CD4-positive, alpha-beta T cell treated with Interleukin-6 for 4 hours (primary cell): ENCODE data around the gene PNMA6F.

Experiments
- DNase-seq: peaks from one replicate; pipeline ENCODE4 v3.0.0-alpha.2; 2020; ENCODE audit warnings: mixed read lengths

PNMA6F gene

DNA sequence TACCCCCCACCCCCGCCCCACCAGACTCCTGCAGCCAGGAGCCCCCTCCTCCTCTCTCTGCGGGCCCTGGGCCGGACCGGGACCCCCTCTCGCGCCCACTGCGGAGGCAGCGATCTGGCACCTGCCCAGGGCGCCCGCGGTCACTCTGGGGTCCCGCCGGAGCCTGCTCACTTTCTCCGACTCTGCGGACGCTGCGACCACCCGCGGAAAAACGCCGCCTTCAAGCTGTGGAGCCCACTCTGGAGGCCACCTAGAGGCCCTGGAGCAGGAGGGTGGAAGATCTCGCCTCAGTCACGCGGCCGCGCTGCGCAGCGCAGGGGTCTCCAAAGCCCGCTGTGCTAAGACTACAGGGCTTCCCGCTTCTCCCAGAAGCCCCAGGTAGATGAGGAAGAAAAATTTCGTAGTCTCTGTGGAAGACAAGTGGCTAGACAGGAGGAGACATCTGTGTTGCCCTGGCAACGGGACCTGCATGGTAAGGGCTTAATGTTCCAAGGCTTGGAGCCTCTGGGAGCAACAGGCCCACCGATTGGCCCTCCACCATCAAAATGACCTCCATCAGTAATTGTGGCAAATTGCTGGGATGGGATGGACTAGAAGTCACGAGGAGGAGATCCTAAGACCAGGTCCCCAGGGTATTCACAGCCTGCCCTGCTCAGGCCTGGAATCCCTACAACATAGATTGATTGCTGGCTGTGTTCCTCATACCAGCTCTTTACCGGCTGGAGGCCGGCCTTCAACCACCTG, at the start of gene PNMA6F:
Gene PNMA6F, minus strand, starts transcription at position 387 of the 744 bp plus-strand sequence. CDS start 1,093 bp downstream, outside the sequence.
- DNase-seq = no peak

DNA sequence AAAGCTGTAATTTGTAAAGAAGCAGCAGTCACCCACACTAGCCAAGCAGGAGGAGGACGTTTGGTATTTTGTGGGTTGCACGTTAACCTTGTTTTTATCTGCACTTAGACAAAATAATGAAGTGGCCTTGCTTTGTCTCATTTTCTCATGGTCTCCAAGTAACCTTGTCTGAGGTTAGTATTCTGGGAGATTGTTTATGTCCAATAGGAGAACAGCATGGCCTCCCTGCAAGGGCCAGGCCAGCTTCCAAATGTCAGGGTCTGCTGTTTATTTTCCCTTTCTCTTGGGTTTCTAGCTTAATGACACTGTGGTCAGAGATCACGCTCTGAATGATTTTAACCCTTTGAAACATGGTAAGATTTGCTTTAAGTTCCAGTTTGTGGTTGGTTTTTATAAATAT, 49.7 kb upstream of the PNMA6F start:
- DNase-seq = no peak

DNA sequence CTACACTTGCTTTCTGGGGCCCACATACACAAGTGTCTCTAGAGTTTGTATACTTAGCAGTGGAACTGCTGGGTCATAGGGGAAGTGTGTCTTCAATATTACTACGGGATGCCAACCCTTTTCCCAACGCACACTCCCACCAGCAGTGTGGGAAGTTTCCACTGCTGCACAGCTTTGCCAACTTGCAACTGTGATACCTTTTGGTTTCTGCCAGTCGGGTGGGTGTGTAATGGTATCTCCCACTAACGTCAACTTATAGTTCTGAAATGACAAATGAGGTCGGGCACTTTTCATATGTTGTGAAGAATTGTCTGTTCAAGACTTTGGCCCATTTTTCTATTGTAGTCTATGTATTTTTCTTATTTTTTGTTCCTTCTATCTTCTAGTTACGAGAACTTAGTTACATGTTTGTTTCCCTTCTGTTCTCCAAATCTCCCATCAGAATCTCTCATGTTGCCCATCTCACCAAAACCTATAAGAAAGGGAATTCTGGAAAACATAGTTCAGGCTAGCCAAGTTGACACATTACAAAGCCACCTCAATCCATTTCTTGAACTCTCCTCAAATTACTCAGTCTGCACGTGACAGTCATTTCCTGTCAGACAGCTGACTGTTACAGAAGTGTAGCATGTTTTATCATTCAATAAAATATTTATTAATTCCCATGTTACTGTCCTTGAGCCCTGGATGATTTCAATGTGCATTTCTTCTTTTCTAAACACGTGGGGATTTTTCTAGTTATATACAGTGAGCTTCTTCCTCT, 48.9 kb upstream of the PNMA6F start:
- no peak for DNase-seq

DNA sequence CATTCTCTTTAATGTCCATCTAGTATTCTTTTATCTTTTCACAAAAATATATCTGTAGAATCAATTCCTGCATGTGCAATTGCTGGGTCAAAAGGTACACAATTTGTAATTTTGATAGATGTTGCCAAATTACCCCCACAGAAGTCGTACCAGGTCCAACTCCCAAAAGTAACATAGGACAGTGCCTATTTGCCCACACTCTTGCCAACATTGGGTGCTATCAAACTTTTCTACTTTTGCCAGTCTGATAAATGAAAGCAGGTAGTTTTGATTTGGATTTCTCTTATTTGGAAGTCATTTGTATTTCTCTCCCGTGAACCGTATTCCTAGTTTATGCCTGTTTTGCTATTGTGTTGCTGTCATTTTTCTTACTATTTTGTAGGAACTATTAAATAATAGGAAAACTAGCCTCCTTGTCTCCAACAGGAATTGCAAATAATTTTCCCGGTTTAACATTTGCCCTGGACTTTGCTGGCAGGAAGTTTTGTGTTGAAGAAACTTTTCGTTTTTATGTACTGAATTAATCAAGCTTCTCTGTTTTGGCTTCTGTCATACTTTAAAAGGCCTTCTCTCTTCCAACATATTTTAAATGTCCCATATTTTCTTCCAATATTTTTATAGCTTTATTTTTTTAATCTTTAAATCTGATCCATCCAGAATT, 45.4 kb upstream of the PNMA6F start:
- DNase-seq = no peak

DNA sequence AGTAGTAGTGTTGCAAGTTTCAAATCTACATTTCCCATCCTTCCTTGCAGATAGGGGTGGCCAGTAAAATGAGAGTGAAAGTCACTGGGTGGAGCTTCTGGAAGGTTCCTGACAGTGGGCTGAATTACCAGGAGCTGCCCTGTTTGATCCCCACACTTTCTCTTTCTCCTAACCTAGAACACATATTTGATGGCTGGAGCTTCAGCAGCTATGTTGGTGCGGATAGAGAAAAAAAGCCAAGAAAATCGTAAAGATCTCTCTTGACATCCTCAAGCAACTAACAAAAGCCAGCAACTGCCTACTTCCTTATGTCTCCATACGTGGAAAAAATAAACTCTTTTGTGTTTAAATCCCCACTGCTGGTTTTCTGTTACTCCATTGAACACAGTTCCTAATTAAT, 44.6 kb upstream of the PNMA6F start:
- DNase-seq = no peak

DNA sequence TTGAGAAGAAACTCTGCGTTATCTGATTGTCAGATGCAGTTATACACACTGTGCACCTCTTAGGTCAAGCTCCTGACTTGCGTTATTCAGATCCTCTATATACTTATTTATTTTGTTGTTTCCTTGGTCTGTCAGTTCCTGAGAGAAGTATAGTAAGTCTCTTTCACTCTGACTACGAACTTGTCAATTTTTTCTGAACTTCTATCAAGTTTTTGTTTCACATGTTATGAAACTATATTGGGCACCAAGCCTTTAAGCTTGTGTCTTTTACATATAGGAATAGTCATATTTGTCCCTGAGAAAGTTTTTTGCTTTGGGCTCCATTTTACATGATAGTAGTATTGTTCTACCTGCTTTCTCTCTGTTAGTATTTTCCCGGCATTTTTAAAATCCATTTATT, 44.1 kb upstream of the PNMA6F start:
- DNase-seq = no peak

DNA sequence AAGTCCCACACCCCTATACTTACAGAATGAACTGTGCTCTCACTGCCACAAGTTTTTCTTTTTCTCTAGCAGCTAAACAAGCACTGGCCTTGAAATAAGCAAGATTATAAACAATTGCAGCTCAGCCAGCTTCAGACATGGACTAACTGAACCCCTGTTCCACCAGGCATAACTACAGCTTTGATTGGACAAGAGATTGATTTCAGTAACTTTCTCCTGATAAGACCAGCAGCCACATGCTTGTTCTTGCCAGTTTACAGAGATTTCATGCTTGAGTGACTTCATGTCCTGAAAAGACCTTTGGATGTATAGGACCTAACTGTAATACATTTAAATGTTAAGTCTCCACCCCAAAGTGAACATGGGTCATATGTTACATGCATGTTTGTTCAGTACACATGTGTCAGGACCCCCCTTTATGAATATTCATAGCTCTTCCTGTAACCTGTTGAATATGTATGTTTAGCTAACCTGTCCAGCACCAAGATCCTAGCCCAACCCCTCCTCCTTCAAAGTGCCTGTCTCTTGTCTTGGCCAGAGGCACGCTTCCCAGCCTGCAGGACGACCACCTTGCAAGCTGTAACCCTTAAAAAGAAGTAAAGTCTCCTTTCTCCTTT, 40.3 kb upstream of the PNMA6F start:
- no peak for DNase-seq

DNA sequence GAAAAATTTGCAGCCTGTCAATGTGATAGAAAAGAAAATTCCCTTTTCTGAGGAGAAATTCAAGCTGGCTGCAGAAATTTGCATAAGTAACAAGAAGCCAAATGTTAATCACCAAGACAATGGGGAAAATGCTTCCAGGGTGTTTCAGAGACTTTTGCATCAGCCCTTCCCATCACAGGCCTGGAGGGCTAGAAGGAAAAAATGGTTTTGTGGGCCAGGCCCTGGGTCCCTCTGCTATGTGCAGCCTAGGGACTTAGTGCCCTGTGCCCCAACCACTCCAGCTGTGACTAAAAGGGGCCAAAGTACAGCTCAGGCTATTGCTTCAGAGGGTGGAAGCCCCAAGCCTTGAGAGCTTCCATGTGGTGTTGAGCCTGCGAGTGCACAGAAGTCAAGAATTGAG, 36.3 kb upstream of the PNMA6F start:
- no peak for DNase-seq

DNA sequence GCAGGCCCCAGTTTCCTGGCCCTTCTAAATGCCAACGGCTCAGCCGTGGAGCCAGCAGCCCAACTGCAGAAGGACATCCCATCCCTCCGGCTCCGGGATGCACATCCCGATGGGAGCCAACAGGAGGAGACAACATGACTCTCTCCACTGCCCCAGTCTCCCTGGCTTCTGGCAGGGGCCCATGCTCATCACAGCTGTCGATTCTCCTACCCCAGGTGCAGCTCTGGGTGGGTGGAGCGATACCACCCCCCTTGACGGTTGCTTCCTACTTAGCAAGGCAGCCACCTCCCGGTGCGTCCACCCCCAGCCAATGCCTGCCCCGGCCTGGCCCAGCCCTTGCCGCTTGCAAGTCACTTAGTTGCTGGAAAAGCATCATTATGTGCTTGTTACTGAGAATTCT, 31.8 kb upstream of the PNMA6F start:
- DNase-seq = no peak

DNA sequence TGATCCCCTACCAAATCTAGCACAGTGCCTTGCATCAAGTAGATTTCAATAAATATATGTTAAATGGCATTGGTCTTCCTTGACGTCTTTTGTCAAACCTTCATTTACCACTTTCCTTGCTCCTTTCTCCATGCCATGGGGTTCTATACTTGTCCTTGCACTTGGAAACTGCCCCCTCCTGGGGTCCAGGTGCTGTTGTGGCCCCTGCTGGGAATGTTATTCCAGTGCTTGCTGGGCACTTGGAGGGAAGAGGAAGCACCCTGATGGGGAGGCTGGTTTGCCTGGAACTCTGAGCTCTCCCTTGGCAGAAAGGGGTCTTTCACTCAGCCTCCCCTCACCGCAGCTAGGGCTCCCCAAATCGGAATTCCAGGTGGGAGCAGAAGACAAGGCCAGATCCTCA, 31.3 kb upstream of the PNMA6F start:
- no peak for DNase-seq

DNA sequence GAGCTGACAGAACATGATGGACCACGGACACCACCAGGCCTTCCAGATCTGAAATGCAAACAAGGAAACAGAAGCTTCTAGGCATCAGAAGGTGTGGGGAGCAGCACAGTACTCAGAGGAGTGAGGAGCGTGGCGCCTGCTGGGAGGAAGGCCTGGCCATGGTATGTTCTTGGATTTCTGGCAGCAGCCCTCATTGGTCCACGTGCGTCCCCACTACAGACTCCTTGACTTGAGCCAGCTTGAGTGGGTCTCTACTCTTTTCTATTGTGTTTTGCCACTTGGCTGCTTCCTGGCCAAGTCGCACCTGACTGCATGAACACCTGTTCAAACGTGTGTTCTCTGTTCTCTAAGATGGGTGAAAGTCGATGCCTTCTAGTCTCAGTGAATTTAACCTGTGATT, 30.4 kb upstream of the PNMA6F start:
- no peak for DNase-seq

DNA sequence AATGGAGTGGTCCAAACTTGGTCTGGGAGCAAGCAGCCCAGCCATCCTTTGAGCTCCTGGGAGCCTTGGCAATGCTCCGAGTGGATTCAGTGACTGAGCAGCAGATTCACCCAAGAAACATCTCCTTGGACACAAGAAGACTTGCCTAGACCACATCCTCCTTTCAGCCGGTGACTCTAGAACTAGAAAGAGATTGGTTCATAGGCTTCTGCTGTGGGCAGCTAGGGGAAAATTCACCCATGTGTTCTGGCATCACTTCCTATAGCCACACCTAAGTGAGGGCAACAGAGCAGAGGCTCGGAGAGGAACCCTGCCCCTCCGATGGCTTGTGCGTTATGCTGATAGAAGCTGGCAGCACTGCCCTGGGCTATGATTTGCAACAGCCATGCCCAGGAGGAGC, 28.4 kb upstream of the PNMA6F start:
- no peak for DNase-seq

DNA sequence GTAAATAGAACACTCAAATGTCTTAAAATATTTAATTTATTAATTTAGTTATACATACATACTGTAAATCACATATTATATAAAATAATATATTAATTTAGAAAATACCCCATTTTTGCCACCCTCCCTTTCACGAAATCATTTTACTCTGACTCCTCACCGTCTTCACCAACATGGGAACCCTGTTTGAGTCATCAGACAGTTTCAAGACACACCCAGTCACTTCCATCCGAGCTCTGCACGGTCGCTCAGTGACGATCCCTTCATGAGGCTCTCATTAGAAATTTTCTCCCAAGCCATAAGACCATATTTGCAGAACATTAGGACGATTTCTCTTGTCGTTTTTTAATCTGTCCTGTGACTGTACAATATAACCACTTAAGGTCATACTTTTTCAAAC, 26.9 kb upstream of the PNMA6F start:
- DNase-seq = no peak

DNA sequence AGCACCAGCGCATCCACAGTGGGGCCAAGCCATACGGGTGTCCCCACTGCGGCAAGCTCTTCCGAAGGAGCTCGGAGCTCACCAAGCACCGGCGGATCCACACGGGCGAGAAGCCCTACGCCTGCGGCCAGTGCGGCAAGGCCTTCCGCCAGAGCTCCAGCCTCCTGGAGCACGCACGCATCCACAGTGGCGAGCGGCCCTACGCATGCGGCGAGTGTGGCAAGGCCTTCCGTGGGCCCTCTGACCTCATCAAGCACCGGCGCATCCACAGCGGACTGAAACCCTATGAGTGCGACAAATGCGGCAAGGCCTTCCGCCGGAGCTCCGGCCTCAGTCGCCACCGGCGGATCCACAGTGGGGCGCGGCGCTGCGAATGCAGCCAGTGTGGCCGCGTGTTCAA, 26.0 kb upstream of the PNMA6F start:
- no peak for DNase-seq

DNA sequence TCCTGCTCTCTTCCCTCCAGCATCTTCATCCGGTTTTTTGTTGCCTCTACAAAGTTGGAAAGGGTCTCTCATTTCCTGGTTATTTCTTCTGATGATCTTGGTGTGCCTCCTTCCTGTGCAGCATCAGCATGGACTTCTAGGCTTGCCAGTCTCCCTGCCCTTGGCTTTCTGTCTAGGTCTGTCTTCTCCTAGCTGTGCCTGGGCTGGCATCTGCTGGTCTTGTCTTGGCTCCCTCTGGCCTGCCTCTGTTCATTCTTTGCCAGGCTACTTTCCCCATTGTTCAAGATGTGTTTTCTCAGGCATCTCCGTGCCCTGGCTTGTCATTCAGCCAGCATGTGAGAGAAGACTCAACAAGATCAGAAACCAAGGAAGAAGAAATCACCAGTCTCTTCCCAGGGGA, 22.1 kb upstream of the PNMA6F start:
- DNase-seq = no peak

DNA sequence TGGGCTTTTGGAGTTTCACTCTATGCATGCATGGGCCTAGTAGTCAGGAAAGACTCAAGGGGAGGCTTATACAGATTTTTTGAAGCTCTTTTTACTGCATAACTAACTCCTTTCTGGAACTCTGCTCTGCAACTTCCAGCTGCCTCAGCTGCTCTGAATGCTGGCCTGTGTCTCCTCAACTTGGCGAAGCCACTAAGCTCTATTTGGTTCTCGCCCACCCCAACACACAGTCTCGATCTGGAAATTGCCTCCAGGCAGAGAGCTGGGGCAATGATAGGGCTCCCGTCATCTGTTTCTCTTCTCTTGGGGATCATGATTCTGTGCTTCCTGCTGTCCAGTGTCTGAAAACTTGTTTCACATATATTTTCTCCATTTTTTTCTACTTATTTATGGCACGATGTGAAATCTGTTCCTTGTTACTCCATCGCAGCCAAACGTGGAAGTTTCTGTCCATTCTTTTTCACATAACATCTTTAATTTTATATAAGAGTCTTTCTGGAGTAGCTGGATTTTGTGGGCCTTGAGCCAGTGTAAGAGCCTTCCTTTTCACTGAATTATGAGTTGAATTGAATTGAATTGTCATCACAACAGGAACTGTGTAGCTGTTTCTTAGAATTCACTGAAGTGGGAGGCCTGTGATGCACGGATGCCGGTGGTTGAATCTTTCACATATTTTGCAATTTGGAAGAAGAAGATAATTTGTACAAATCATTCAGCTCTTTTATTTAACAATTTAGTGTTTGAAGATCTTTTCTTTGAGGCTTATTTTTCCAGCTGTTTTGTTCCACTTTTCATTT, 21.4 kb upstream of the PNMA6F start:
- DNase-seq = no peak

DNA sequence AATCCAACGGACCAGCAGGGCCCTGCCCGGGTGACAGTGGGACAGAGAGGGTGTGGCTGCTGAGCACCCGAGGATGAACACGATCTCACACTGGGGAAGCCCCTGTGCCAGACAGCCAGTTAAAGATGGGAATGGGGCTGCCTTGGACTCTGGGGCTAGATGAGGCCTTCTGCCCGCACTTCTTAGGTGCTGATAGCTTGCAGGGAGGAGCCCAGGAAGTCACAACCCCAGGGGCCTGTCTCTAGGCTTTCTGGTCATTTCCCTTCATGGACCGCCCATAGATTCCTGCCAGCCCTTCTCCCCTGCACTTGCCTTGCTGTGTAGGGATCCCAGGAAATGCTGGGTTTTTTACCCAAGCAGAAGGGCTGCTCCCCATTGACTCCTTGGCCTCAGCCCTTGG, 18.5 kb upstream of the PNMA6F start:
- no peak for DNase-seq

DNA sequence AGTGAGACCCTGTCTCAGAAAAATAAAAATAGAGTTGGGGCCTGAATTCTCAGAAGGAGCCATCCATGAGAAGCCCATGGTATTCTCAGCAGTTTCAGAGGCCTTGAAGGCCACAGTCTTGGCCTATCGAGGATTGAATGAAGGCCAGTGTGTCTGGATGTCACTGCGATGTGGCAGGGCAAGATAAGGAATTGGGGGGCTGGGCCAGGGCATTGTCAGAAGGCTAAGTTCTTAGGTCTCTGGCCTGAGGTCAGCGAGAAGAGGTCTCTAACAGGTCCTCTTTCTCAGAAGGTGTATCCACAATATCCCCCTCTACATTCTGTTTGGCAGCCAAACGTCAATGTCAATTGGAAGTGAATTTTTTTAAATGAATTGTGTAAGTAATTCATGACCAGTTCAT, 18.1 kb upstream of the PNMA6F start:
- no peak for DNase-seq

DNA sequence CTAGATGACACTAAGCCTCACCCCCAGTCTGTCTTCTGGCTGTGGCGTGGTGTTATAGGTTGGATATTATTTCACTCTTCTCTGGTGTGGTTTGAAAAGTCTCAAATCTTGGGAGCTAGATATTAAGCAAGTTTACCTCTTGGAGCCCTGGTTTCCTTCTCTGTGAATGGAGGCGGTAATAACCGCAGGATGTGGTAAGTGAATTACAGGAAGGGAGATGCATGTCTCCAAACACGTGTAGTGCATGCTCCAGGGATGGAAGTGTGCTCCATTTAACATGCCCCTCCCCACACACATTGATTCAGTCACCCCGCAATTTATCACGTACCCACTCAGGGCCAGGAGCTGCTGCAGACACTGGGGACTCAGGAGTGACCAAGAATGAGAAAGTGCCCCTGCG, 17.3 kb upstream of the PNMA6F start:
- no peak for DNase-seq

DNA sequence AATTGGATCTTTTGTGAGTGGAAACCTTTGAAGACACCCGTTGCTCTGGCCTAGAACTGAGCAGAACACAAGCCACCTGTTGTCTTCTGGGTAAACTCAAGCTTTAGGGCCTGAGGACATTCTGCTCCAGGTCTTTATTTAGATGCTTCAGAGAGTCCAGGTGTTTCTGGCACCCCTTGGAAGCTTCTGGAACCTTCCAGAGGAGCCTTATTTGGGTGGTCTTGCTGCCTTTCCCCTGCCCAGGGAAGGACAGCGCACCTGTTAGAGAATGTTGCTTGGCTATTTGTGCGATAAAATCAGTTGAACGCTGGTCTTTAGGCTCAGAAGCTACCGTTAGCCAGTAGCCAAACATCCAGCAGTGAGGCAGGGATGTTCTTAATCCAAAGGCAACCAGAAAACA, 15.4 kb upstream of the PNMA6F start:
- DNase-seq = no peak

DNA sequence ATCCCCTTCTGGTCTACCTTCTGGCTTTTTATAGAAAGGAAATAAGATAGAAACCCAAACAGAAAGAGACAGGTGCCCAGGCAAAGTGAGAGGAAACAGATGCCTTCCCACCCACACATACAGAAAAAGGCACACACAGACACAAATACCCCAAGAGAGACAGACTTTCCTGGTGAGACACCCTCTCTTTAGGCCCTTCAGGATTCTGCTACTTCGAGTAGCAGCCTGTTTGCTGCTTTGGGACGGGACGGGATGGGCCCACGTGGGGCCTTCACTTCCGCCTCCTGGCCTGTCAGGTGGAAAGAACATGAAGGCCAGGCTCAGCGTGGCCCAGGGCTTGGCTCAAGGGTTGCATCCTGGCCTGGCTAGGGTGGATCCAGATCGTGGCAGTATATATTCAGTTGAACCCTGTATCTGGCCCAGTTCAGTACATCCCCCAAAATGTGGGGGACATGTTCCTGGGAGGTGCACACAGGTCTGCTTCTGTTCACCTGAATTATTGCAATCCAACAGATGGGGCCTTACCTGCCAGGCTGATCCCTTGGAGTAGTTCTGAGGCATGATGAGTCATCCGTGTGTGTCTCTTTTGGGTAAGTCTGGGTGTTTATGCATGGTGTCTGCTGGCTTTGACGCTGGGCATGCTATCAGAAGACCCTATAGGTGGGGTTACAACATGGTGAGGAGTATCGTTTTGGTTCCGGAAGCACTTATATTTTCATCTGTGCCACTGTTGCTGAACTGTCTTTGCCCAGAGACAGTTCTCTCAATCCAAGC, 14.7 kb upstream of the PNMA6F start:
- no peak for DNase-seq
